Lung (tissue), 12 donors: ENCODE data around the gene STARD10. TPM values are rescaled to one million over a fixed set of nuclear protein-coding genes. Genes with fewer than 3 reads are reported as not detected.

Experiments
- ATAC-seq: fragments of 200-7000 bp; cut with Tn5 transposase; one replicate; pipeline ENCODE4 v1.9.1; 2020; ENCODE audit warnings: moderate number of reproducible peaks; ENCODE audit not compliant: insufficient read depth, low FRiP score
- DNase-seq, 3 donors: peaks; one replicate each; pipeline ENCODE4 v3.0.0-alpha.2; 2013 to 2017
- H3K27ac ChIP-seq, 2 donors: one replicate each; pipeline ENCODE4 v1.5.1; 2013; ENCODE audit warnings: mild to moderate bottlenecking in 2 of 2, moderate library complexity in 2 of 2, control low read depth in 1 of 2, inconsistent platforms in 1 of 2, low read depth in 1 of 2, low read length in 1 of 2
- H3K27me3 ChIP-seq, 3 donors: one replicate each; pipeline ENCODE4 v1.5.1; 2013; ENCODE audit warnings: low read length in 2 of 3; ENCODE audit not compliant: control insufficient read depth in 3 of 3, insufficient read depth in 3 of 3
- H3K36me3 ChIP-seq, 4 donors: one replicate each; pipeline ENCODE4 v1.5.1; 2013; ENCODE audit warnings: low read length in 4 of 4, mild to moderate bottlenecking in 1 of 4, moderate library complexity in 1 of 4; ENCODE audit not compliant: control insufficient read depth in 4 of 4, insufficient read depth in 4 of 4
- H3K4me1 ChIP-seq, 5 donors: one replicate each; pipeline ENCODE4 v1.5.1; 2013; ENCODE audit warnings: low read length in 5 of 5, mild to moderate bottlenecking in 2 of 5, moderate library complexity in 1 of 5; ENCODE audit not compliant: control insufficient read depth in 5 of 5, insufficient read depth in 5 of 5
- H3K4me3 ChIP-seq: one replicate; pipeline ENCODE4 v1.5.1; 2013; ENCODE audit warnings: mild to moderate bottlenecking, control low read depth, moderate library complexity
- H3K9ac ChIP-seq, 2 donors: one replicate each; pipeline ENCODE4 v1.5.1; 2013; ENCODE audit warnings: low read length in 2 of 2, control low read depth in 1 of 2; ENCODE audit not compliant: insufficient read depth in 1 of 2
- H3K9me3 ChIP-seq, 4 donors: one replicate each; pipeline ENCODE4 v1.5.1; 2013; ENCODE audit warnings: low read length in 3 of 4, mild to moderate bottlenecking in 1 of 4, moderate library complexity in 1 of 4; ENCODE audit not compliant: control insufficient read depth in 4 of 4, insufficient read depth in 3 of 4
- WGBS, 2 donors: extraction: QIAGEN DNeasy Blood & Tissue Kit; methylation state at CpG; one replicate each; pipeline ENCODE4 v1.1.7; 2013; 5-methylcytosine and 5-hydroxymethylcytosine counted together
- polyA plus RNA-seq, 2 donors: library from polyadenylated mRNA; stranded (reverse); fragments of 200-250 nt; gene quantifications; one replicate each; pipeline ENCODE4 v1.2.1, GENCODE V29; 2013
- total RNA-seq, 2 donors: library from RNA; depleted of rRNA in 1 of 2; stranded (reverse); fragments of >200 nt in 1 of 2; gene quantifications; one replicate each; pipeline ENCODE4 v1.2.1, GENCODE V29; 2014 to 2021
- TF ChIP-seq, protein P1 (sequence below): IDR thresholded peaks from 2 replicates; pipeline ENCODE4 v1.5.1; 2012; ENCODE audit warnings: mild to moderate bottlenecking; ENCODE audit errors: control extremely low read depth, extremely low read depth
- donor health status: control.
- donor health status: control.
- donor health status: Bipolar disorder and iron deficiency.
- donor health status: healthy.
- donor health status: DM: yes; HTN: yes; CAD: no.

The STARD10 gene
- total and polyA plus RNA-seq, 4 donors, result 66.5 to 198 (median 102) TPM

DNA sequence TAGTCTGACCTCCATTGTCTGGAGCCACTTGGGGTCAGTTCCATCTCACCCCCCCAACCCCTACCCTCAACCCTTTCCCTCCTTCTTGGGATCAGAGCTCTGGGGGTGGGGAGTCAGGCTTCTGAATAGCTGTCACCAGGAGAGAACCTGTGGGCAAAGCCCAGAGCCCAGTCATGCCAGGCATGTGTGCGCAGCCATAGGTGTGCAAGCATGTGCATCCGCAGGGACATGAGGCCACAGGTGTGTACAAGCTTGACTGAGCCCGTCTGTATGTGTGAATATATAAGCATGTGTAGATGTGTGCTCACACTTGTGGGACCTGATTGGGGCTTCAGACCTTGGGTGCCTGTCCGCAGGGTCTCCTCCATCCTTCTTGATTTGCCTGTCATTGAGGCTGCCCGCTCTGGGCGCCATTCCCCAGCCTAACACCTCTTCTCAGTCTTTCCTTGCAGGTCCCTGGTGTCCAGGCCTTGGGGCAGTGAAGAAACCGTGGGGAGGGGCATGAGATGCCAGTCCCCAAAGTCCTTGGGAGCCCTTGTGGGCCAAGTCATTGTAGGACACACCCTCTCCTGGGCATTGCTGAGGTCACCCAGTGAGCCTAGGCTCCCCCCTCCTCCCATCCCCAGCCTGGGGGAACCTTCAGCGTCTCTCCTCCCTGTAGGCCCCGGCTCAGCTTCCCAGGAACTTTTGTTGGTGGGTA lies 29.4 kb upstream of the STARD10 start:
- Histone ChIP-seq H3K4me3 (no peak overlapping the region), H3K27me3 (no peaks in the 10 kb centered on the region), H3K36me3 (peaks cover 0 to 11% (median 7%) of the 10 kb centered on the region in 4 donors), H3K27ac (no peak overlapping the region), H3K4me1 (peaks cover 0 to 16% (median 3%) of the 10 kb centered on the region in 5 donors), H3K9me3 (no peaks in the 10 kb centered on the region), H3K9ac (no peak overlapping the region)
- DNase-seq, result no peak
- WGBS, 2 donors, result 94 to 95% methylated on average over 9 of the region's 9 CpGs
- TF ChIP-seq, protein P1, sequence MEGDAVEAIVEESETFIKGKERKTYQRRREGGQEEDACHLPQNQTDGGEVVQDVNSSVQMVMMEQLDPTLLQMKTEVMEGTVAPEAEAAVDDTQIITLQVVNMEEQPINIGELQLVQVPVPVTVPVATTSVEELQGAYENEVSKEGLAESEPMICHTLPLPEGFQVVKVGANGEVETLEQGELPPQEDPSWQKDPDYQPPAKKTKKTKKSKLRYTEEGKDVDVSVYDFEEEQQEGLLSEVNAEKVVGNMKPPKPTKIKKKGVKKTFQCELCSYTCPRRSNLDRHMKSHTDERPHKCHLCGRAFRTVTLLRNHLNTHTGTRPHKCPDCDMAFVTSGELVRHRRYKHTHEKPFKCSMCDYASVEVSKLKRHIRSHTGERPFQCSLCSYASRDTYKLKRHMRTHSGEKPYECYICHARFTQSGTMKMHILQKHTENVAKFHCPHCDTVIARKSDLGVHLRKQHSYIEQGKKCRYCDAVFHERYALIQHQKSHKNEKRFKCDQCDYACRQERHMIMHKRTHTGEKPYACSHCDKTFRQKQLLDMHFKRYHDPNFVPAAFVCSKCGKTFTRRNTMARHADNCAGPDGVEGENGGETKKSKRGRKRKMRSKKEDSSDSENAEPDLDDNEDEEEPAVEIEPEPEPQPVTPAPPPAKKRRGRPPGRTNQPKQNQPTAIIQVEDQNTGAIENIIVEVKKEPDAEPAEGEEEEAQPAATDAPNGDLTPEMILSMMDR, result no peak
- ATAC-seq, result no peak

DNA sequence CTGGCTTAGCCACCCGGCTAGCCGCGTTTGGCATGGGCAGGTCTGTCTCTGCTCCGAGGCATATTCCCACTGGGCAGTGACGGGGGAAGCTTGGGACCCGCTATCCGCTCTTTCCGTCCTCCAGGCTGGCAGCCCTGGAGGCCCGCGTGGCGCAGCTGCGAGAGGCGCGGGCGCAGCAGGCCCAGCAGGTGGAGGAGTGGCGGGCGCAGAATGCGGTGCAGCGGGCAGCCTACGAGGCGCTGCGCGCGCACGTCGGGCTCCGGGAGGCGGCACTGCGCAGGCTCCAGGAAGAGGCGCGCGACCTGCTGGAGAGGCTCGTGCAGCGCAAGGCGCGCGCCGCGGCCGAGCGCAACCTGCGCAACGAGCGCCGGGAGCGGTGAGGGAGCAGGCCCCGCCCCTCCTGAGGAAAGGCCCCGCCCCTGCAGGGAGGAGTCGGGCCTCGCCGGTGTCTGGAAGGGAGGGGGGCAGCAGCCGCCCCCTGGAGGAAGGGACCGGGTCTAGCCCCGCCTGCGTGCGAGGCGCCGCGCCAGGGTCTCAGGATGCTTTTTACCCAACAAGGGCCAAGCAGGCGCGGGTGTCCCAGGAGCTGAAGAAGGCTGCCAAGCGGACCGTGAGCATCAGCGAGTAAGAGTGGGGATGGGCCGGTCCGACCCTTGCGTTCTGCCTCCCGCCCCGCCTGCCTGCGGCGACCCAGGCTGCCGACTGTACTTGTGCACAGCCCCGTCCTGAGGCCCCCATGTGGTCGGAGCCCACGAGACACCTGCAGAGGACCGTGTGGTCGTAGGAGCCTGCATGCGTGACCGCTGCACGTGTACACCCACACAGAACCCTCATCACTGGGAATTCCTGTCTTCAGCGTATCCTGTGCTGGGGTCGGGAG lies 28.3 kb upstream of the STARD10 start:
- Histone ChIP-seq H3K36me3 (peaks cover 0 to 19% (median 8%) of the 10 kb centered on the region in 4 donors), H3K27me3 (no peaks in the 10 kb centered on the region), H3K27ac (peak overlapping the region in 1 of 2 donors; percentile 5), H3K9me3 (no peaks in the 10 kb centered on the region), H3K4me3 (peak overlapping the region; percentile 14), H3K9ac (peak overlapping the region; percentile 21 to 61), H3K4me1 (peaks cover 0 to 16% (median 3%) of the 10 kb centered on the region in 5 donors)
- WGBS, 2 donors, result 31 to 46% methylated on average over 76 to 82 of the region's 82 CpGs
- TF ChIP-seq, protein P1, result no peak
- peak; percentile 89 for ATAC-seq
- peak; percentile 89 to 95 (median 94) for DNase-seq

- Histone ChIP-seq H3K27ac (no peak overlapping the region), H3K4me1 (peaks cover 0 to 16% (median 3%) of the 10 kb centered on the region in 5 donors), H3K36me3 (peaks cover 0 to 19% (median 8%) of the 10 kb centered on the region in 4 donors), H3K9me3 (no peaks in the 10 kb centered on the region), H3K27me3 (no peaks in the 10 kb centered on the region), H3K9ac (peak overlapping the region; percentile 21 to 61), H3K4me3 (peak overlapping the region; percentile 14)
- DNase-seq (no peak), ATAC-seq (no peak)
- 60 to 77% methylated on average over 44 to 50 of the region's 50 CpGs for whole genome bisulfite sequencing, 2 donors
- TF ChIP-seq, protein P1, result no peak
These were observed 27.5 kb upstream of the STARD10 start for GRCh38 chr11:72821221-72821919.
